HepG2 (cell line): ENCODE measurements around the gene BMF. TPM values are rescaled to one million over a fixed set of nuclear protein-coding genes. Genes with fewer than 3 reads are reported as not detected.
A peak's percentile ranks its signal among the peaks of the same experiment; 100 is the strongest.

Source experiments
- FOXA1 ChIP-seq, 2 experiments: fragments of 450-650 bp in 1 of 2; sonication (generic) in 1 of 2; formaldehyde crosslinking in 1 of 2; IDR thresholded peaks; 2 replicates each; pipeline versions ENCODE4 v1.4.0 to v1.6.1; 2016 to 2020; ENCODE audit warnings: missing genetic modification reagents in 1 of 2
- NR2F6 ChIP-seq, 2 experiments: IDR thresholded peaks; 2 replicates each; pipeline ENCODE4 v1.6.1; 2016; ENCODE audit warnings: antibody characterized with exemption in 1 of 2, mild to moderate bottlenecking in 1 of 2
- POLR2A ChIP-seq, 2 experiments: IDR thresholded peaks; 2 replicates each; pipeline ENCODE4 v1.6.1; 2011; ENCODE audit warnings: low read depth in 2 of 2, low read length in 2 of 2, mild to moderate bottlenecking in 1 of 2, moderate library complexity in 1 of 2; ENCODE audit not compliant: insufficient read depth in 1 of 2
- RXRA ChIP-seq: sonication (generic); formaldehyde crosslinking; IDR thresholded peaks from 2 replicates; pipeline ENCODE4 v1.5.1; 2020; ENCODE audit warnings: missing genetic modification reagents
- SMYD3 ChIP-seq: sonication (generic); formaldehyde crosslinking; IDR thresholded peaks from 2 replicates; pipeline ENCODE4 v1.8.1; 2023; ENCODE audit warnings: mild to moderate bottlenecking, missing genetic modification reagents
- SOX13 ChIP-seq, 3 experiments: fragments of 450-650 bp in 1 of 3; sonication (generic) in 1 of 3; formaldehyde crosslinking in 1 of 3; IDR thresholded peaks in 2 of 3; conservative IDR thresholded peaks in 1 of 3; 2 replicates each; pipeline versions ENCODE4 v1.5.0 to v1.6.1; 2016 to 2020; ENCODE audit warnings: antibody characterized with exemption in 1 of 3, mild to moderate bottlenecking in 1 of 3, missing compliant biosample characterization in 1 of 3, missing genetic modification reagents in 1 of 3, moderate library complexity in 1 of 3
- SP4 ChIP-seq: sonication (generic); formaldehyde crosslinking; IDR thresholded peaks from 2 replicates; pipeline ENCODE4 v1.8.1; 2023; ENCODE audit warnings: mild to moderate bottlenecking, missing genetic modification reagents
- TOPORS ChIP-seq: sonication (generic); formaldehyde crosslinking; IDR thresholded peaks from 2 replicates; pipeline ENCODE4 v1.8.0; 2023; ENCODE audit warnings: mild to moderate bottlenecking, missing genetic modification reagents
- ZBTB20 ChIP-seq: sonication (generic); formaldehyde crosslinking; IDR thresholded peaks from 2 replicates; pipeline ENCODE4 v1.8.1; 2023; ENCODE audit warnings: missing genetic modification reagents, low read depth, mild to moderate bottlenecking, borderline replicate concordance
- ZFY ChIP-seq: sonication (generic); formaldehyde crosslinking; IDR thresholded peaks from 2 replicates; pipeline ENCODE4 v1.4.0; 2020; ENCODE audit warnings: missing genetic modification reagents
- ZNF7 ChIP-seq: IDR thresholded peaks from 2 replicates; pipeline ENCODE4 v1.6.1; 2016; ENCODE audit warnings: missing biosample characterization, missing genetic modification reagents
- ZNF766 ChIP-seq: sonication (generic); formaldehyde crosslinking; IDR thresholded peaks from 2 replicates; pipeline ENCODE4 v1.5.0; 2020; ENCODE audit warnings: missing genetic modification reagents, borderline replicate concordance
- ZNF83 ChIP-seq: sonication (generic); formaldehyde crosslinking; IDR thresholded peaks from 2 replicates; pipeline ENCODE4 v1.4.0; 2020; ENCODE audit warnings: missing genetic modification reagents, mild to moderate bottlenecking, borderline replicate concordance
- polyA plus RNA-seq, 8 experiments: library from polyadenylated mRNA; depleted of rRNA in 3 of 8; stranded (reverse) in 7 of 8; unstranded in 1 of 8; fragments of >200 nt; fragmentation: Illumina TruSeq in 4 of 8; extraction: Trizol in 4 of 8; gene quantifications; 2 replicates each; pipeline versions ENCODE4 v1.2.1 to v1.2.3, GENCODE V29; 2011 to 2016; ENCODE audit warnings: low read depth in 4 of 8, missing spikeins in 1 of 8, mixed read lengths in 1 of 8; ENCODE audit not compliant: insufficient read depth in 1 of 8
- total RNA-seq, 5 experiments: library from RNA; depleted of rRNA; stranded (reverse); fragments of >200 nt; fragmentation: Illumina TruSeq; extraction: Trizol; gene quantifications; 2 replicates each; pipeline ENCODE4 v1.2.3, GENCODE V29; 2016; ENCODE audit warnings: low read depth in 1 of 5
- TF ChIP-seq, protein P1 (sequence below), 2 experiments: sonication (generic) in 1 of 2; formaldehyde crosslinking in 1 of 2; IDR thresholded peaks; 2 replicates each; pipeline versions ENCODE4 v1.4.0 to v1.6.1; 2018 to 2020; ENCODE audit warnings: missing genetic modification reagents in 2 of 2, borderline replicate concordance in 1 of 2, low read depth in 1 of 2, mild to moderate bottlenecking in 1 of 2, missing biosample characterization in 1 of 2
- TF ChIP-seq, protein P2 (sequence below): sonication (generic); formaldehyde crosslinking; IDR thresholded peaks from 2 replicates; pipeline ENCODE4 v1.4.0; 2020; ENCODE audit warnings: missing genetic modification reagents, mild to moderate bottlenecking, borderline replicate concordance
- TF ChIP-seq, protein P3 (sequence below), 2 experiments: sonication (generic) in 1 of 2; formaldehyde crosslinking in 1 of 2; IDR thresholded peaks; 2 replicates each; pipeline versions ENCODE4 v1.4.0 to v1.6.1; 2016 to 2020; ENCODE audit warnings: borderline replicate concordance in 1 of 2, low read depth in 1 of 2, mild to moderate bottlenecking in 1 of 2, missing genetic modification reagents in 1 of 2
- TF ChIP-seq, protein P4 (sequence below): sonication (generic); formaldehyde crosslinking; IDR thresholded peaks from 2 replicates; pipeline ENCODE4 v1.4.0; 2020; ENCODE audit warnings: missing genetic modification reagents

Gene BMF
- total and polyA plus RNA-seq, 2 of the 13 experiments (the other 11 are each of a cell fraction or from before 2014, with no cell fraction given), result 8.7 to 15.9 TPM

DNA sequence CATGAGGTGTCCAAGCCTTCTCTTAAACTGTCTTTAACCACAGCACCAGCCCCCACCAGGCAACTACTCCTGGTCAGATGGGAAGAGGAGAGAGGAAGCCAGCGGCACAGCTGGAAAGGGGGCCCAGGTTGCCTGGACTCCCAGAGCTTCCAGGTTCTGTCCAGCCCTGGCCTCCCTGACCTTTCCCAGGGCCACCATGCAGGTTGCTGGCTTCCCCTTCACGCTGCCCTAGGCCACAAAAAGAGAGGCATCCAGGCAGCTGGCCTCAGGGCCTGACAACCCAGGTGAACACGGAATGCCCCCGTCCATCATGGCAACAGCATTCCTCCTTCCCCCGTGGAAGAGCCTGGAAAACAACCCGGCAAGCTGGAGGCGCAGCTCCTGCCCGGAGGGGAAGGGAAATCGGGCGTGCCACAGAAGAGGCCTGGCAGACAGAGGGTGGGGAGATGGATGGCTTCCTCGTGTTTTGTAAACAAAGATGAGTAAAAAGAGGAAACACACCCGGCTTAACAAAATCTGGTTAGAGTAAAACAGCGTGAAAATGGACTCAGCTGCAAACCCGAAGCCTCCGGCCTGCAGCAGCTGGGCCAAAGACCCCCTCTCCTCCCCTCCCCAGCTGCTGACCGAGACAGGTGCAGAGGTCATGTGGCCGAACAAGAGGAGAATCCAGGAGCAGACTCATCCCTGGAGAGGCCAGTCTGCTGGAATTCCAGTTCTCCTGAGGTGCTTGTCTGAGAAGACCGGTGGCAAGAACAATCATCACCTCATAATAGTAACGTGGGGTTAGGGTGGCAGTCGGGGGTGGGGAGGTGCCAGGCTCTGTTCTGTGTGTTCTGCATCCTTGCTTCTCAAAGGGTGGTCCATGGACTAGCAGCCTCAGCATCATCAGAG lies 15.5 kb downstream of the BMF start (continued):
- TF ChIP-seq, protein P1, sequence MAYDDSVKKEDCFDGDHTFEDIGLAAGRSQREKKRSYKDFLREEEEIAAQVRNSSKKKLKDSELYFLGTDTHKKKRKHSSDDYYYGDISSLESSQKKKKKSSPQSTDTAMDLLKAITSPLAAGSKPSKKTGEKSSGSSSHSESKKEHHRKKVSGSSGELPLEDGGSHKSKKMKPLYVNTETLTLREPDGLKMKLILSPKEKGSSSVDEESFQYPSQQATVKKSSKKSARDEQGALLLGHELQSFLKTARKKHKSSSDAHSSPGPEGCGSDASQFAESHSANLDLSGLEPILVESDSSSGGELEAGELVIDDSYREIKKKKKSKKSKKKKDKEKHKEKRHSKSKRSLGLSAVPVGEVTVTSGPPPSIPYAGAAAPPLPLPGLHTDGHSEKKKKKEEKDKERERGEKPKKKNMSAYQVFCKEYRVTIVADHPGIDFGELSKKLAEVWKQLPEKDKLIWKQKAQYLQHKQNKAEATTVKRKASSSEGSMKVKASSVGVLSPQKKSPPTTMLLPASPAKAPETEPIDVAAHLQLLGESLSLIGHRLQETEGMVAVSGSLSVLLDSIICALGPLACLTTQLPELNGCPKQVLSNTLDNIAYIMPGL (CRISPR knock-in tag; IDR thresholded peaks at IDR 0.05; ENCODE audit: borderline replicate concordance in 1 of 2, low read depth in 1 of 2), result 0 out of 4 replicates have a peak, but pooled peaks of 1 of the 2 experiments have one; percentile 25
- TF ChIP-seq ZBTB20 (no peak), ZNF83 (CRISPR knock-in tag) (no peak), ZFY (CRISPR knock-in tag) (peak; percentile 53), ZNF7 (peak; percentile 93), SP4 (CRISPR knock-in tag) (0 out of 2 replicates have a peak, but pooled peaks have one; percentile 8), ZNF766 (CRISPR knock-in tag) (0 out of 2 replicates have a peak, but pooled peaks have one; percentile 31), SOX13 (IDR thresholded peaks at IDR 0.05) (no peak), SOX13 (CRISPR knock-in tag; conservative IDR thresholded peaks at IDR 0.05 in 1 of 2, IDR thresholded peaks at IDR 0.05 in 1 of 2) (no peak; a peak in 1 of 4 replicates), SMYD3 (CRISPR knock-in tag) (no peak), RXRA (peak; percentile 4; the same call in 1 of the 2 replicates), POLR2A (IDR thresholded peaks at IDR 0.05; ENCODE audit: insufficient read depth in 1 of 2, low read depth in 2 of 2, low read length in 2 of 2) (no peak), TOPORS (no peak), FOXA1 (IDR thresholded peaks at IDR 0.05) (no peak), FOXA1 (CRISPR knock-in tag; IDR thresholded peaks at IDR 0.05) (peak; percentile 5; the same call in 1 of the 2 replicates), NR2F6 (IDR thresholded peaks at IDR 0.05) (no peak), NR2F6 (CRISPR knock-in tag; IDR thresholded peaks at IDR 0.05) (peak; percentile 26; the same call in 1 of the 2 replicates)
- TF ChIP-seq, protein P2, sequence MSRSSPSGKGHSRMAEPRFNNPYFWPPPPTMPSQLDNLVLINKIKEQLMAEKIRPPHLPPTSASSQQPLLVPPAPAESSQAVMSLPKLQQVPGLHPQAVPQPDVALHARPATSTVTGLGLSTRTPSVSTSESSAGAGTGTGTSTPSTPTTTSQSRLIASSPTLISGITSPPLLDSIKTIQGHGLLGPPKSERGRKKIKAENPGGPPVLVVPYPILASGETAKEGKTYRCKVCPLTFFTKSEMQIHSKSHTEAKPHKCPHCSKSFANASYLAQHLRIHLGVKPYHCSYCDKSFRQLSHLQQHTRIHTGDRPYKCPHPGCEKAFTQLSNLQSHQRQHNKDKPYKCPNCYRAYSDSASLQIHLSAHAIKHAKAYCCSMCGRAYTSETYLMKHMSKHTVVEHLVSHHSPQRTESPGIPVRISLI (CRISPR knock-in tag), result peak; percentile 7; the same call in 1 of the 2 replicates
- TF ChIP-seq, protein P3, sequence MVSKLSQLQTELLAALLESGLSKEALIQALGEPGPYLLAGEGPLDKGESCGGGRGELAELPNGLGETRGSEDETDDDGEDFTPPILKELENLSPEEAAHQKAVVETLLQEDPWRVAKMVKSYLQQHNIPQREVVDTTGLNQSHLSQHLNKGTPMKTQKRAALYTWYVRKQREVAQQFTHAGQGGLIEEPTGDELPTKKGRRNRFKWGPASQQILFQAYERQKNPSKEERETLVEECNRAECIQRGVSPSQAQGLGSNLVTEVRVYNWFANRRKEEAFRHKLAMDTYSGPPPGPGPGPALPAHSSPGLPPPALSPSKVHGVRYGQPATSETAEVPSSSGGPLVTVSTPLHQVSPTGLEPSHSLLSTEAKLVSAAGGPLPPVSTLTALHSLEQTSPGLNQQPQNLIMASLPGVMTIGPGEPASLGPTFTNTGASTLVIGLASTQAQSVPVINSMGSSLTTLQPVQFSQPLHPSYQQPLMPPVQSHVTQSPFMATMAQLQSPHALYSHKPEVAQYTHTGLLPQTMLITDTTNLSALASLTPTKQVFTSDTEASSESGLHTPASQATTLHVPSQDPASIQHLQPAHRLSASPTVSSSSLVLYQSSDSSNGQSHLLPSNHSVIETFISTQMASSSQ (IDR thresholded peaks at IDR 0.05; ENCODE audit: low read depth), result no peak
- TF ChIP-seq, protein P3 (CRISPR knock-in tag; IDR thresholded peaks at IDR 0.05; ENCODE audit: borderline replicate concordance), result 0 out of 2 replicates have a peak, but pooled peaks have one; percentile 10
- TF ChIP-seq, protein P4, sequence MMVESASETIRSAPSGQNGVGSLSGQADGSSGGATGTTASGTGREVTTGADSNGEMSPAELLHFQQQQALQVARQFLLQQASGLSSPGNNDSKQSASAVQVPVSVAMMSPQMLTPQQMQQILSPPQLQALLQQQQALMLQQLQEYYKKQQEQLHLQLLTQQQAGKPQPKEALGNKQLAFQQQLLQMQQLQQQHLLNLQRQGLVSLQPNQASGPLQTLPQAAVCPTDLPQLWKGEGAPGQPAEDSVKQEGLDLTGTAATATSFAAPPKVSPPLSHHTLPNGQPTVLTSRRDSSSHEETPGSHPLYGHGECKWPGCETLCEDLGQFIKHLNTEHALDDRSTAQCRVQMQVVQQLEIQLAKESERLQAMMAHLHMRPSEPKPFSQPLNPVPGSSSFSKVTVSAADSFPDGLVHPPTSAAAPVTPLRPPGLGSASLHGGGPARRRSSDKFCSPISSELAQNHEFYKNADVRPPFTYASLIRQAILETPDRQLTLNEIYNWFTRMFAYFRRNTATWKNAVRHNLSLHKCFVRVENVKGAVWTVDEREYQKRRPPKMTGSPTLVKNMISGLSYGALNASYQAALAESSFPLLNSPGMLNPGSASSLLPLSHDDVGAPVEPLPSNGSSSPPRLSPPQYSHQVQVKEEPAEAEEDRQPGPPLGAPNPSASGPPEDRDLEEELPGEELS, result peak; percentile 9; the same call in 1 of the 2 replicates
